AG09319 (cell line): ENCODE measurements around the gene SUCLG2.

ENCODE experiments used
- DNase-seq: peaks from one replicate; pipeline ENCODE4 v3.0.0-alpha.2; 2010; ENCODE audit warnings: low read depth; ENCODE audit errors: extremely low read depth
- CTCF ChIP-seq: IDR thresholded peaks from 2 replicates; pipeline ENCODE4 v1.5.1; 2011; ENCODE audit warnings: low read depth, mild to moderate bottlenecking, inconsistent platforms, low read length, moderate library complexity

SUCLG2 gene

GRCh38 chr3:67688231-67688630, 33.8 kb upstream of the SUCLG2 start:
- no peak for DNase-seq
- TF ChIP-seq CTCF, result no peak

- no peak for DNase-seq
- TF ChIP-seq CTCF, result no peak
These were observed 31.7 kb upstream of the SUCLG2 start for GRCh38 chr3:67686069-67686468.

GRCh38 chr3:67685499-67685898, 31.1 kb upstream of the SUCLG2 start:
- DNase-seq, result no peak
- TF ChIP-seq CTCF, result no peak

GRCh38 chr3:67684211-67684610, 29.8 kb upstream of the SUCLG2 start:
- DNase-seq, result no peak
- no peak for TF ChIP-seq CTCF

- TF ChIP-seq CTCF, result no peak
- no peak for DNase-seq
These were observed 29.1 kb upstream of the SUCLG2 start for GRCh38 chr3:67683522-67683921.

- DNase-seq, result no peak
- no peak for TF ChIP-seq CTCF
These were observed 24.3 kb upstream of the SUCLG2 start for GRCh38 chr3:67678665-67679064.

- no peak for TF ChIP-seq CTCF
These were observed 19.6 kb upstream of the SUCLG2 start for GRCh38 chr3:67674055-67674454.

More at GRCh38 chr3:67674055-67674454, 19.6 kb upstream of the SUCLG2 start:
- no peak for DNase-seq
